AG09319 (cell line): Measurements from ENCODE around the gene CREG1.

Source experiments
- DNase-seq: peaks from one replicate; pipeline ENCODE4 v3.0.0-alpha.2; 2010; ENCODE audit warnings: low read depth; ENCODE audit errors: extremely low read depth
- CTCF ChIP-seq: IDR thresholded peaks from 2 replicates; pipeline ENCODE4 v1.5.1; 2011; ENCODE audit warnings: low read depth, mild to moderate bottlenecking, inconsistent platforms, low read length, moderate library complexity

Gene CREG1

DNA sequence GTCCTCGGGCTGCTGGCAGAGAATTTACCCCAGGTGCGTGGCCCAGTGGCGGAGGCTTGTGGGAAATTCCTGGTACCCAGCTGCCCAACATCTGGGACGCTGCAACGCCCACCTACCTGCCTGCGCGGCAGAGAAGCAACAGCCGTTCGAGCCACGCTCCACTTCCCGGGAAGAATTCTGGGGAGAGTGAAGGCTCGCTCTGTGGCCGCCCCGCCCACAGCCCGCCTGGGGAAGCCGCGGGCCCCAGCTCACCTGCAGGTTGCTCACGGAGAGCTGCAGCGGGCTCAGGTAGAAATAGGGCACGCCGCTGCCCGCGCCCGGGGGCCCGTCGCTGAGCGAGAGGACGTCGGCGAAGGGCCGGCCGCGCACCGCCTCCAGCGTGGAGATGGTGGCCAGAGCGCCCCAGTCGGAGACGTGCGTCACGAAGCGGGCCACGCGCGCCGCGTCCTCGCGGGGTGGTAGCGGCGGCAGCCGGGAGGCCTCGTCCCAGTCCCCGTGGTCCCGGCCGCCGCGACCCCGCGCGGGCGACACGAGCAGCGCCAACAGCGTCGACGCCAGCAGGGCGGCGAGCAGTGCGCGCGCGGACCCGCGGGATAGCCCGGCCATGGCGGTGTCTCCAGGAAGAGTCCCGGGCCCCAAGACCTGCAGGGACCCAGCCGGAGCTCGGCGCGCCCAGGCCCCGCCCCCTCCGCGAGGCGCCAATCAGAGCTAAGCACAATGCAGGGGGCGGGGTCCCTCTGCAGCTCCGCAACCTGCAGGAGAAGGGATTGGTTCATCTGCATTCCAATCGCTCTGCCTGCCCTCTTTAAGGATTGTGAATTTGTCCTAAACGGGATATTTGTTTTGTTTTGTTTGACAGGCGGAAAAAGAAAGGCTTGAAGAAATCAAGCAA, at the start of gene CREG1:
CREG1 (minus strand) TSS at position 627 of the 892 bp plus-strand sequence.
- TF ChIP-seq CTCF, result no peak

GRCh38 chr1:167602840-167603239, 49.3 kb upstream of the CREG1 start:
- no peak for DNase-seq
- no peak for TF ChIP-seq CTCF

More for the DNA sequence above, at the start of gene CREG1:
- DNase-seq, result peak; percentile 56

DNA sequence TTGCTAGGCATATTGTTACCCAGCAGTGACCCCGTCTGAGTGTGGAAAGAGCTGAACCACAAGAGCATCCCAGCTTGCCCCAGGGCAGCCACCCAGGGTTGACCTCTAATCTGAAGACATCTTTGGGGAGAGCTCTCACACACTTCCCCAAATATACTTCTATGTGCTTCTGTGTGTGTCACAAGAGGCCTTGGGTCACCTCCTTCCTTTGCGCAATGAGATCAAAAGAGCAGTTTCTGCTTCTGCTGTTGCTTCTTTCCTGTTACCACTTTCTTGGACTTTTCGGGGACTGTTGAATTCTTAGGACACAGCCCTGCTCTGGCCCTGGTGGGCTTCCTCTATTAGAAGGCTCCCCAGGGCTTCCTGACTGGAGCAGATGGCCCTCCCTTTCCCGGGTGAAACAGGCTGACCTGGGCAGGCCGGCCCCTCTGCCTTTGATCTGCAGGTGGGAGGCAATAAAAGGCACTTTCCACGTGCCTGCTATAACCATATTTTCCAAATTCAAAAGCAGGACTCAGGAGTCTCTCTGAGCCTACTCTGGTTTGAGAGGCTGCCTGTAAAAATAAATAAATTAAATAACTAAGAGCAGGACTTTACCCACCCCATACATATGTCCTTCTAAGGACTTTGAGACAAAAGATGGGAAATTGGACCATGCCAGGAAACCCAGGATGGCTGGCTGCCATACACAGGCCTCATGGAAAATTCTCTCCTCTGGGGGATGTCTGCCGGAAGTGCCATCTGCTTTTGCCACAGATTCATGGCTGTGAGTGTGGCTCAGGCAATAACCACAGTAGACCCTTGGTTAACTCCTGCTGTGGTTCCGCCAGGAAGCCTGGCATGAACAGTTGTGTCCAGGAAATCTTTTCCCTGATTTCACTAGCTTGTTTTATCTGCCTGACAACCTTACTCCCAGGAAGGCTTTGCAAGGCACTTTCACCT, 48.2 kb upstream of the CREG1 start:
- no peak for DNase-seq
- no peak for TF ChIP-seq CTCF

DNA sequence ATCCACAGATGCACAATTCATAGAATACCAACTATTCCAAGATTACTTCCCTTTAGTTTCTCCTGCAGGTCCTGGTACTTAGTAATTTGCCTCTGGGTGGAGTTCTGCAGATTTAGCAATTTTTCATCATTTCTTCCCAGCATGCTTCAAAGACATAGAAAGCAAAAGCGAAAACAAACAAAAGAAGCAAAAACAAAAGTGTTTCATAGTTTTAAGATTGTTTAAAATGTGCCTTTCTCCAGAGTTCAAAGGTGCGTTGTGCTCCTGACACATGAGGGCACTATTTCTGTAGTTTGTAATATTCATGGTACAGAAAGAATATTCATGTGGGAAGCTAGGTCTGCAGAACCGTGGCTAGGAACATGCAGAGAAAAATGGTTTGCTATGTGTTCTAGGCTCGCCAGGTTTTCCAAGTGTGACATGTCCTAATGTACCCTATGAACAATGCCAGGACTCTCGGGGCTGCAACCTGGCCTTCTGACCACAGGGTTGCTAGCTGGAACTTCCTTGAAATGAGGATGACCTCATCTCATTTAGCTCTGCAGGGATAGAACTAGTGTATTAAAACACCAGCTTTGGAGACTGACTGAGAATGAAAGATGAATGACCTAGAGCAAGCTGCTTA, 46.5 kb upstream of the CREG1 start:
- no peak for DNase-seq
- peak; percentile 65 for TF ChIP-seq CTCF

GRCh38 chr1:167594822-167595221, 41.3 kb upstream of the CREG1 start:
- no peak for TF ChIP-seq CTCF
- DNase-seq, result no peak

- no peak for TF ChIP-seq CTCF
- DNase-seq, result no peak
Measured at GRCh38 chr1:167593860-167594259, 40.3 kb upstream of the CREG1 start.

DNA sequence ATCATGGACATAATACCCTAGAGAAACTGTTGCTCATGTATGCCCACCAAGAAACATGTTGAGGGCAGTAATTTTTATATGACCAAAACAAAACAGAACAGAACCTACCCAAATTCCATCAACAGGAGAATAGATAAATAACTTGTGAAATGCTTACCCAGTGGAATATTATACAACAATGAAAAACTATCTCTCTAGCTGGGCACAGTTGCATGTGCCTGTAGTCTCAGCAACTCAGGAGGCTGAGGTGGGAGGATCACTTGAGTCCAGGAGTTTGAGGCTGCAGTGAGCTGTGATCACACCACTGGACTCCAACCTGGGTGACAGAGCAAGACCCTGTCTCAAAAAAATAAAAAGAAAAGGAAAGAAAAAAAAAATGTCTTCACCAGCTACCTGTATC, 38.9 kb upstream of the CREG1 start:
- no peak for TF ChIP-seq CTCF
- DNase-seq, result no peak
